Brain microvascular endothelial cell (primary cell): ENCODE data around the gene ACOX3.
A peak's percentile ranks its signal among the peaks of the same experiment; 100 is the strongest.

ENCODE experiments used
- DNase-seq: peaks from one replicate; pipeline ENCODE4 v3.0.0-alpha.2; 2020
- H3K27ac ChIP-seq: fragments of 250-450 bp; sonication (Bioruptor Pico); 2 replicates; pipeline ENCODE4 v1.5.1; 2020; ENCODE audit warnings: mild to moderate bottlenecking, moderate library complexity
- H3K27me3 ChIP-seq: fragments of 250-450 bp; sonication (Bioruptor Pico); replicated peaks from 2 replicates; pipeline ENCODE4 v1.5.1; 2020; ENCODE audit warnings: mild to moderate bottlenecking
- H3K36me3 ChIP-seq: fragments of 250-450 bp; sonication (Bioruptor Pico); replicated peaks from 2 replicates; pipeline ENCODE4 v1.5.1; 2020; ENCODE audit warnings: mild to moderate bottlenecking
- H3K4me3 ChIP-seq: 2 replicates; pipeline ENCODE4 v1.5.1; 2011; ENCODE audit warnings: low read depth, mild to moderate bottlenecking, control low read depth, low read length, moderate library complexity
- CTCF ChIP-seq: IDR thresholded peaks from 2 replicates; pipeline ENCODE4 v1.5.1; 2011; ENCODE audit warnings: low read depth, mild to moderate bottlenecking, moderate library complexity, low read length, control low read depth, inconsistent platforms; ENCODE audit errors: missing control alignments
- in situ Hi-C: cut with HindIII; loops from 2 replicates; pipeline ENCODE4 v1.10.0; 2017; ENCODE audit warnings: low sequenced_read_pairs, low pct_ligation_motif_present

The ACOX3 gene

GRCh38 chr4:8356856-8357255 is 83.7 kb downstream of the ACOX3 start:
- no peaks in the 10 kb centered on the region for H3K36me3 ChIP-seq
- H3K4me3 ChIP-seq, result no peak overlapping the region
- in situ Hi-C loops, result no loop called here
- no peak overlapping the region for H3K27ac ChIP-seq
- no peaks in the 10 kb centered on the region for H3K27me3 ChIP-seq
- no peak for TF ChIP-seq CTCF
- DNase-seq, result no peak

- H3K4me3 ChIP-seq, result no peak overlapping the region
- no peaks in the 10 kb centered on the region for H3K36me3 ChIP-seq
- H3K27me3 ChIP-seq, result no peaks in the 10 kb centered on the region
- no peak overlapping the region for H3K27ac ChIP-seq
- no peak for TF ChIP-seq CTCF
- in situ Hi-C loops, result no loop called here
- peak; percentile 31 for DNase-seq
Measured at GRCh38 chr4:8355864-8356565, 84.5 kb downstream of the ACOX3 start.

GRCh38 chr4:8355306-8355705 is 85.2 kb downstream of the ACOX3 start:
- Histone ChIP-seq H3K27me3 (no peaks in the 10 kb centered on the region), H3K36me3 (no peaks in the 10 kb centered on the region), H3K4me3 (no peak overlapping the region), H3K27ac (no peak overlapping the region)
- DNase-seq, result peak; percentile 15
- in situ Hi-C loops, result no loop called here
- TF ChIP-seq CTCF, result no peak

GRCh38 chr4:8353912-8354453 is 86.5 kb downstream of the ACOX3 start:
- in situ Hi-C loops, result no loop called here
- Histone ChIP-seq H3K27me3 (no peaks in the 10 kb centered on the region), H3K36me3 (no peaks in the 10 kb centered on the region), H3K27ac (no peak overlapping the region), H3K4me3 (no peak overlapping the region)
- peak; percentile 82 for DNase-seq
- no peak for TF ChIP-seq CTCF

GRCh38 chr4:8353158-8353669 is 87.3 kb downstream of the ACOX3 start:
- no peak for DNase-seq
- Histone ChIP-seq H3K27me3 (no peaks in the 10 kb centered on the region), H3K27ac (no peak overlapping the region), H3K4me3 (no peak overlapping the region), H3K36me3 (no peaks in the 10 kb centered on the region)
- TF ChIP-seq CTCF, result no peak
- in situ Hi-C loops, result no loop called here
